ENCODE results near the gene CTNNBIP1.
"Not testable (repeated sequence)": the region's sequence is repeated elsewhere in the genome, so short reads cannot be mapped to it uniquely, and the experiment has no call there.

CTNNBIP1 gene

GRCh38 chr1:9825093-9826074 is 84.7 kb downstream of the CTNNBIP1 start:
- peak; percentile 79 for DNase-seq

GRCh38 chr1:9824702-9825089 is 85.4 kb downstream of the CTNNBIP1 start:
- no peak for DNase-seq

- peak; percentile 88 for DNase-seq
Observed at GRCh38 chr1:9823943-9824701, 85.9 kb downstream of the CTNNBIP1 start, which contains the start of gene CLSTN1. Gene CLSTN1, minus strand, starts transcription at chr1:9823965. Its CDS starts 232 bp downstream, at chr1:9823733.

GRCh38 chr1:9823693-9823942 is 86.5 kb downstream of the CTNNBIP1 start:
- DNase-seq = no peak

- DNase-seq = no peak
Observed at GRCh38 chr1:9822897-9823692, 87.0 kb downstream of the CTNNBIP1 start.

- DNase-seq = no peak
Observed at GRCh38 chr1:9822490-9822889, 87.6 kb downstream of the CTNNBIP1 start.

- DNase-seq = no peak
Observed at GRCh38 chr1:9821710-9822109, 88.4 kb downstream of the CTNNBIP1 start.

- no peak for DNase-seq
Observed at GRCh38 chr1:9820521-9820920, 89.5 kb downstream of the CTNNBIP1 start.

GRCh38 chr1:9817734-9818133 is 92.3 kb downstream of the CTNNBIP1 start:
- DNase-seq = no peak

- no peak for DNase-seq
Observed at GRCh38 chr1:9816199-9816598, 93.9 kb downstream of the CTNNBIP1 start.

GRCh38 chr1:9815150-9815549 is 94.9 kb downstream of the CTNNBIP1 start:
- DNase-seq = no peak

- no peak for DNase-seq
Observed at GRCh38 chr1:9814619-9815018, 95.5 kb downstream of the CTNNBIP1 start.

- no peak for DNase-seq
Observed at GRCh38 chr1:9811239-9811966, 98.7 kb downstream of the CTNNBIP1 start.

GRCh38 chr1:9809100-9809510 is 101.0 kb downstream of the CTNNBIP1 start:
- no peak for DNase-seq

- no peak for DNase-seq
Observed at GRCh38 chr1:9808459-9808858, 101.6 kb downstream of the CTNNBIP1 start.

- DNase-seq = no peak
Observed at GRCh38 chr1:9807541-9807940, 102.5 kb downstream of the CTNNBIP1 start.

GRCh38 chr1:9805972-9806371 is 104.1 kb downstream of the CTNNBIP1 start:
- DNase-seq = not testable (repeated sequence)

- DNase-seq = no peak
Observed at GRCh38 chr1:9805006-9805508, 105.0 kb downstream of the CTNNBIP1 start.

- DNase-seq = not testable (repeated sequence)
Observed at GRCh38 chr1:9803003-9803918, 106.8 kb downstream of the CTNNBIP1 start.

- no peak for DNase-seq
Observed at GRCh38 chr1:9801909-9802308, 108.2 kb downstream of the CTNNBIP1 start.
